ENCODE data around the gene RBBP8NL.

GRCh38 chr20:62396367-62397239 is 30.7 kb downstream of the RBBP8NL start:
- TF ChIP-seq CTCF (conservative IDR thresholded peaks at IDR 0.05 in 1 of 2, IDR thresholded peaks at IDR 0.05 in 1 of 2; ENCODE audit: low read depth in 1 of 2, low read length in 2 of 2) (no peak), EZH2 (IDR thresholded peaks at IDR 0.05; ENCODE audit: low read length, missing control alignments) (no peak)

Measured in fibroblast of lung (primary cell).